T-helper 1 cell treated with Interleukin-12 subunit alpha and Interleukin-12 subunit beta and Interleukin-4 antibody, amounts not matched to agents 30 μg/mL and 1 μg/mL, for 36 hours (primary cell): ENCODE data around the gene MYRF.
A peak's percentile ranks its signal among the peaks of the same experiment; 100 is the strongest.

Experiments
- H3K27ac Mint-ChIP-seq: one replicate; pipeline ENCODE4 v1.8.0; 2021; ENCODE audit warnings: mild to moderate bottlenecking, mixed read lengths
- H3K27me3 Mint-ChIP-seq: one replicate; pipeline ENCODE4 v1.8.0; 2021; ENCODE audit warnings: low read depth, mixed read lengths
- H3K36me3 Mint-ChIP-seq: one replicate; pipeline ENCODE4 v1.8.0; 2021; ENCODE audit warnings: low read depth, mixed read lengths
- H3K4me1 Mint-ChIP-seq: one replicate; pipeline ENCODE4 v1.8.0; 2021; ENCODE audit warnings: low read depth, mixed read lengths
- H3K4me3 Mint-ChIP-seq: one replicate; pipeline ENCODE4 v1.8.0; 2021; ENCODE audit warnings: mild to moderate bottlenecking, moderate library complexity, mixed read lengths
- H3K9me3 Mint-ChIP-seq: one replicate; pipeline ENCODE4 v1.8.0; 2021; ENCODE audit warnings: mixed read lengths

The MYRF gene

DNA sequence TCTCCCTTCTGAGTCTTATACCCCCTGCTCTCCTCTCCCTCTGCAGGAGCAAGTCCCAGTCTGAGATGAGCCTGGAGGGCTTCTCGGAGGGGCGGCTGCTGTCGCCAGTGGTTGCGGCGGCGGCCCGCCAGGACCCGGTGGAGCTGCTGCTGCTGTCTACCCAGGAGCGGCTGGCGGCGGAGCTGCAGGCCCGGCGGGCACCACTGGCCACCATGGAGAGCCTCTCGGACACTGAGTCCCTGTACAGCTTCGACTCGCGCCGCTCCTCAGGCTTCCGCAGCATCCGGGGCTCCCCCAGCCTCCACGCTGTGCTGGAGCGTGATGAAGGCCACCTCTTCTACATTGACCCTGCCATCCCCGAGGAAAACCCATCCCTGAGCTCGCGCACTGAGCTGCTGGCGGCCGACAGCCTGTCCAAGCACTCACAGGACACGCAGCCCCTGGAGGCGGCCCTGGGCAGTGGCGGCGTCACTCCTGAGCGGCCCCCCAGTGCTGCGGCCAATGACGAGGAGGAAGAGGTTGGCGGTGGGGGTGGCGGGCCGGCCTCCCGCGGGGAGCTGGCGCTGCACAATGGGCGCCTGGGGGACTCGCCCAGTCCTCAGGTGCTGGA lies 8.8 kb upstream of the MYRF start:
- Mint-ChIP-seq H3K36me3 (no peaks in the 10 kb centered on the region), H3K4me3 (no peak overlapping the region), H3K9me3 (no peaks in the 10 kb centered on the region), H3K27ac (no peak overlapping the region), H3K27me3 (no peaks in the 10 kb centered on the region), H3K4me1 (no peaks in the 10 kb centered on the region)

DNA sequence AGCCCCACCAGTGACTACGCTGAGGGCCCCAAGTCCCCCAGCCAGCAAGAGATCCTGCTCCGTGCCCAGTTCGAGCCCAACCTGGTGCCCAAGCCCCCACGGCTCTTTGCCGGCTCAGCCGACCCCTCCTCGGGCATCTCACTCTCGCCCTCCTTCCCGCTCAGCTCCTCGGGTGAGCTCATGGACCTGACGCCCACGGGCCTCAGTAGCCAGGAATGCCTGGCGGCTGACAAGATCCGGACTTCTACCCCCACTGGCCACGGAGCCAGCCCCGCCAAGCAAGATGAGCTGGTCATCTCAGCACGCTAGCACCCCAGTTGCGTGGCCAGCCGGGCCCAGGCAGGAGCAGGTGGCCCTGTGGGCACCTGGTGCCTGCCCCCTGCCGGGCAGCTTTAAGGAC lies 8.3 kb upstream of the MYRF start:
- Mint-ChIP-seq H3K9me3 (no peaks in the 10 kb centered on the region), H3K4me3 (no peak overlapping the region), H3K27ac (no peak overlapping the region), H3K4me1 (no peaks in the 10 kb centered on the region), H3K27me3 (peaks cover 3% of the 10 kb centered on the region), H3K36me3 (no peaks in the 10 kb centered on the region)

DNA sequence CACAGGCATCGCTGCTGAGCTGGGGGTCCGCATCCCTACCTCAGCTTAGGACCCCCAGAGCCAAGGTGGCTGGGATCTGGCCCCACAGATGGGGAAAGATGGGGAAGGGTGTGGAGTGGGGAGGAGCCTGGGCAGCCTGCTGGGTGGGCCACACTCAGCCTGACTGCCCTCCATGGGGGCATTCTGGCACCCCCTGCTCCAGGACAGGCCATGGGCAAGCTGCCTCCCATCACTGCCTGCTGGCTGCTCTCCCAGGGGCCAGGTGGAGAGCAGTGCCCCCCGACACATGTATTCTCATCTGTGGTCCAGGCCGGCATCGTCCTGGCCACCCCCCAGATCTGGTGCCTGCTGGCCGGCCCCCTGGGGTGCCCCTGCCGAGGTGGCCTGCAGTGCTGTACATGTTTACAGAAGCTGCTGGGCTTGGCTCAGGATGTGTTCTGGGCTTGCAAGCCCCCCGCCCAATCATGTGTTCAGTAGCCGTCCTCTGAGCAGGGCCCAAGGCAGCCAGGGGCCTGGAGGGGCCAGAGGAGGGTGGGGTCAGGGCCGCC lies 7.8 kb upstream of the MYRF start:
- Mint-ChIP-seq H3K4me3 (no peak overlapping the region), H3K36me3 (no peaks in the 10 kb centered on the region), H3K27ac (no peak overlapping the region), H3K9me3 (no peaks in the 10 kb centered on the region), H3K27me3 (peaks cover 7% of the 10 kb centered on the region), H3K4me1 (no peaks in the 10 kb centered on the region)

DNA sequence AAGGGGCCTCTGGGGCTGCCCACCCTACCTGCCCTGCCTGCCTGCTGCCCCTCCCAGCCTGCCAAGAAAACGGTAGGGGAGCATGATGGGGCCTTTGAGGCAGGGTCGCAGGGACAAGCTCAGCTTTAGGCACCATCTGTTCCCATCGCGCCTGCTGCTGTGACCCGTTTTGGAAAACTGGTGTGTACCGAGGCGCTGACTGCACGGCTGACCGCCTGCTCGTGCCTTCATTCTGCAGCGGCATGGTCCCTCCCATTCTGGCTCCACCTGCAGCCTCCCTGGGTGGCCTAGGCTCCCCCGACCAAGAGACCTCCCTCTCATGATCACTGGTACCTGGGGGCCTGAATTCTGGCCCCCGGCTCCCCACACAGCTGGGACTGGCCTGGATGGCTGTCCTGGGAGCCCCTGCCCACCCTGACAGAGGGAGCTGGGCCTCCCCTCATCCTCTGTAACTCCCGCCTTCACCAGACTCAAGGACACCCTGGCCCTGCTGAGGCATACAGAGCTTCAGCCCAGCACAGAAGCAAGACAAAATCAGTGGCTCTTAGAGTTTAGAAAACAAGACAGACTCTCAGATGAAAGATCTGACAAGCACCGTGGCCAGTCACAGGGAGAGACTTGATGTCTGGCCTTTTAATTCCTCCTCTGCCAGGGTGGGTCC lies 6.5 kb upstream of the MYRF start:
- Mint-ChIP-seq H3K4me3 (no peak overlapping the region), H3K4me1 (peaks cover under 1% of the 10 kb centered on the region), H3K27me3 (peaks cover 11% of the 10 kb centered on the region), H3K36me3 (no peaks in the 10 kb centered on the region), H3K27ac (no peak overlapping the region), H3K9me3 (no peaks in the 10 kb centered on the region)

DNA sequence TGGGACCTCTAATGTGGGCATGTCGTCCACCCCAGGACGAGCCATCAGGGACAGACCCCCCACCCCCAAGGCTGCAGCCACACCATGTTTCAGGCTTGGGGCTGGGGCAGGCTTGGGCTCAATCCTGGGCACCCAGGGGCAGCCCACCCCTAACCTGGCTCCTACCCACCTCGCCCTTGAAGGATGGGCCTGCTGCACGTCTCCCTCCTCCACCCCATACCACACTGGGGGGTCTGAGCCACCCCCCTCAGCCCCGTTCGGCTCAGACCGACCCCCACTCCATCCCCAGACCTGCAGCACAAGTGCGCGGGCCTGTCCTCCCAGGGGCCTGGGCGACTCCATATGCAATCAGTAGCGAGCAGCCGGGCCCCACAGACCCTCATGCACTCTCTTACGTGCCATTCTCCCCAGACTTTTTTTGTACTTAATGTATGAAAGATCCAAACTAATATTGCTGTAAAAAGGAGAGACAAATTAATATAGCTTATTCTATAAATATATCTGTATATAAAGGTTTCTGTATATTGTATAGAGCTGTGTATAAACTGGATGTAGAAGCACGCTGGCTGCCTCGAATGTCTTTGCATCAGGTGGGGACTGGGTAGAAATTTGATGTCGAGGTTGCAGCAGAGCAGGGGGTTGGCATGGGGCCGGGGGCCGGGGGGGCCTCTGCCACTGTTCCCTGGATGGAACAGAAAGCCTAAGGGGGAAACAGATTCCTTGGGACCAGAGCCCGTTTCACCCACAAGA lies 5.8 kb upstream of the MYRF start:
- Mint-ChIP-seq H3K27ac (no peak overlapping the region), H3K36me3 (no peaks in the 10 kb centered on the region), H3K27me3 (peaks cover 18% of the 10 kb centered on the region), H3K4me1 (peaks cover 2% of the 10 kb centered on the region), H3K4me3 (no peak overlapping the region), H3K9me3 (no peaks in the 10 kb centered on the region)

DNA sequence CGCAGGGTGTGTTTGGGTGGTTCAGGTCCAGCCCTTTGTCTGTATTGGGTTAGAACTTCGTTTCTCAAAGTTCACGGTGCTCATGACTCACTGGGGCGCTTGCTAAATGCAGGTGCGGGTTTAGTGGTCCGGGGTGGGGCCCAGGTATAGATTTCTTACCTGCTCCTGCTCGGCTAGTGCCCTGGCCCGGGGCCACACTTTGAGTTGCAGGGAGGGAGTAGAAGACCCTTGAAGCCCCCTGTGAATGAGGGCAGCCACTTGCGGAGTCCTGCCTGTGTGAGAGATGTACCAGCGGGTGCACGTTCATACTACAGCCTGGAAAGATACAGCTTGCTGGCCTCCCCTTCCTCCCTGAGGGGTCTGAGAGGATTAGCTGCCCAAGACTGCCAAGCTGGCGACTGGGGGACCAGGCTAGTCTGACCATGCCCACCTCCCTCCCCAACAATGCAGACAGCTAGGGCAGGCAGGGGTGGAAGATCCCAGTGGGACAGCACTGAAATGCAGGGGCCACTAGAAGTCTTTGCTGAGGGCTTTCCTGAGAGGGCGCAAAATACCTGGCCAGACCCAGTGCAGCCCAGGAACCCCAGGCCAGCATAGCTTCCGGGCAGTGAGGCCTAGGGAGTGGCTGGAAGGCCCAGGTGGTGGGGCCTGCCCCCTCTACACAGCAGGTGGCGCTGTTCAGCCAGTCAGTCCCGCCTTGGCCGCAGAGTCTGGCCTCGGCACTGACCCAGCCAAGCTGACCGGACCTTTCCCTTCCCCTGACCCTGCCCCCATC lies 5.1 kb upstream of the MYRF start:
- H3K36me3 Mint-ChIP-seq = no peaks in the 10 kb centered on the region
- peaks cover 24% of the 10 kb centered on the region for H3K27me3 Mint-ChIP-seq
- H3K4me3 Mint-ChIP-seq = no peak overlapping the region
- H3K27ac Mint-ChIP-seq = no peak overlapping the region
- no peaks in the 10 kb centered on the region for H3K9me3 Mint-ChIP-seq
- H3K4me1 Mint-ChIP-seq = peaks cover 4% of the 10 kb centered on the region

DNA sequence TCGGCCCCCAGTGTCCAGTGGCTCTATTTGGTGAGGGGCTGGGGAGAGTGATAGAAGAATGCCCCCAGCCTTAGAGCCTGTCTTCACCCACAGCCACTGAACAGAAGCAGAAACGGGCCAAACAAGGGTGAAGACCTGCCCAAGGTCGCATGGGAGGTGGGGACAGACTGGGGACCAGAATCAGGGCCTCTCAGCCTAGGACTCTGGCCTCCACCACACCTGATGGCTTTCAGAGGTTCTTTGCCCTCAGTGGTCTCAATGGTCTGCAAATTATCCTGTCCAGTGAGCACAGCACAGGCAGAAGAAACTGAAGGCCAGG lies 4.5 kb upstream of the MYRF start:
- Mint-ChIP-seq H3K36me3 (no peaks in the 10 kb centered on the region), H3K4me1 (peaks cover 4% of the 10 kb centered on the region), H3K9me3 (no peaks in the 10 kb centered on the region), H3K27ac (no peak overlapping the region), H3K4me3 (no peak overlapping the region), H3K27me3 (peaks cover 26% of the 10 kb centered on the region)

DNA sequence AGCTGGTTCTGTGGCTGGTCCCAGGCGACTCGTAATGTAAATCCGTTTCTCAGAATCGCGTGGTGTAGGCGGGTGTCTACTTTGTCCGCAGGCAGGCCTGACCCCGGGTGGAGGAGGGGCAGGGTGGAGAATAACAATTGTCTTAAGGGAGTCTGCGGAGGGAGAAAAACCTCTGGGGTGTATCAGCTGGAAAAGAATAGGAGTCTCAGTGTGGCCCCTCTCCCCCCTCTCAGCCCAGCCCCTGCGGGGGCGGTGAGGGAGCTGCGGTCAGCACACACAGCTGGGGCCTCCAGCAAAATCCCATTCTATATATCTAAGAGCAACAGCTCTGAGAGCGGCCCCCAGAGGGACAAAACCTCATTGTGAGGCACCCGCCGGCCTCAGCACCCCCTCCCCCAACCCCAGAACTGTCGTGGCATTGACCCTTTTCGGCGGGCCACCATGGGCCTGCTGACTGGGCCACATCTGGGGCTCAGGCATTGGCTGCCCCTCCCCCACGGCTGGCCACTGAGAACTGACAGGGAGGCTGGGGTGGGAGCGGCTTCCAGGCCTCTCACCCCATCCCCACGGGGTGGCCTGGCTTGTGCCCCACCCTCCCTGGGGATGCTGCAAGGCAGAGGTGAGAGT lies 2.7 kb upstream of the MYRF start:
- no peaks in the 10 kb centered on the region for H3K9me3 Mint-ChIP-seq
- peaks cover 6% of the 10 kb centered on the region for H3K4me1 Mint-ChIP-seq
- H3K27me3 Mint-ChIP-seq = peaks cover 38% of the 10 kb centered on the region
- peaks cover 2% of the 10 kb centered on the region for H3K36me3 Mint-ChIP-seq
- no peak overlapping the region for H3K27ac Mint-ChIP-seq
- H3K4me3 Mint-ChIP-seq = no peak overlapping the region

DNA sequence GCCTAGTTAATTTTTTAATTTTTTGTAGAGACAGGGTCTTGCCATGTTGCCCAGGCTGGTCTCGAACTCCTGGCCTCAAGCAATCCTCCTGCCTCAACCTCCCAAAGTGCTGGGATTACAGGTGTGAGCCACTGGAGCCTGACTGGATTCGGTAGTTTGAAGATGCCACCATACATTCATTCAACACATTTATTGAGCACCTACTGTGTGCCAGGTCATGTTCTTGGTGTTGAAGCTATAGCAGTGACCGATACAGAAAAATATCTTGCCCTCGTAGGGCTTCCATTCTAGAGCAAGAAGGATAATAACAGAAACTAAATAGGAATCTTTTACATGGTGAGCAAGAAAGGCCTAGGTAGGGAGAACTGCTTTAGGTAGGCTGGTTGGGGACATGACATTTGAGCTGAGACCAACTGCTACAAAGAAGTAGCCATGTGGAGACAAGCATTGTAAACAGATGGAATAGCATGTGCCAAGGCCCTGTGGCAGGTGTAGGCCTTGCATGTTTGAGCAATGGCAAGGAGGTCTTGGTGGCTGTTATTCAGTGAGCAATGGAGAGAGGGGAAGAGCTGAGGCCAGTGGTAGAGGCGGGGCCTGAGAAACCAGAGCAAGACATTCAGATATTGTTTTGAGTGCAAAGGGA lies 1.7 kb upstream of the MYRF start:
- Mint-ChIP-seq H3K4me3 (peak overlapping the region; percentile 53), H3K36me3 (peaks cover 2% of the 10 kb centered on the region), H3K27me3 (peaks cover 38% of the 10 kb centered on the region)

DNA sequence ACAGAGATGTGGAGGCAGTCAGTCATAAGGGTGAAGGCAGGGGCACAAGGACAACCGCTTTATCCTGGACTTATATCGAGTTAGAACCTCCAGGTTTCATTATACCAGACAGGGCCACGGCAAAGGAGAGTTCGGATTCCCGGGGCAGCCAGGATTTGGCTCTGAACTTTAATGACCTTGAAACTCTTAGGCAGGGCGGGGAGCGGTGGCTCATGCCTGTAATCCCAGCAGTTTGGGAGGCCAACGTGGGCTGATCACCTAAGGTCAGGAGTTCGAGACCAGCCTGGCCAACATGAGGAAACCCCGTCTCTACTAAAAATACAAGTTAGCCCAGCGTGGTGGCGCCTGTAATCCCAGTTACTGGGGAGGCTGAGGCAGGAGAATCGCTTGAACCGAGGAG lies 1.1 kb upstream of the MYRF start:
- Mint-ChIP-seq H3K4me1 (peaks cover 11% of the 10 kb centered on the region), H3K27ac (no peak overlapping the region), H3K4me3 (no peak overlapping the region), H3K9me3 (no peaks in the 10 kb centered on the region), H3K36me3 (peaks cover 2% of the 10 kb centered on the region), H3K27me3 (peaks cover 38% of the 10 kb centered on the region)

More for the DNA sequence above, 1.7 kb upstream of the MYRF start:
- H3K27ac Mint-ChIP-seq = no peak overlapping the region
- peaks cover 6% of the 10 kb centered on the region for H3K4me1 Mint-ChIP-seq
- H3K9me3 Mint-ChIP-seq = no peaks in the 10 kb centered on the region

DNA sequence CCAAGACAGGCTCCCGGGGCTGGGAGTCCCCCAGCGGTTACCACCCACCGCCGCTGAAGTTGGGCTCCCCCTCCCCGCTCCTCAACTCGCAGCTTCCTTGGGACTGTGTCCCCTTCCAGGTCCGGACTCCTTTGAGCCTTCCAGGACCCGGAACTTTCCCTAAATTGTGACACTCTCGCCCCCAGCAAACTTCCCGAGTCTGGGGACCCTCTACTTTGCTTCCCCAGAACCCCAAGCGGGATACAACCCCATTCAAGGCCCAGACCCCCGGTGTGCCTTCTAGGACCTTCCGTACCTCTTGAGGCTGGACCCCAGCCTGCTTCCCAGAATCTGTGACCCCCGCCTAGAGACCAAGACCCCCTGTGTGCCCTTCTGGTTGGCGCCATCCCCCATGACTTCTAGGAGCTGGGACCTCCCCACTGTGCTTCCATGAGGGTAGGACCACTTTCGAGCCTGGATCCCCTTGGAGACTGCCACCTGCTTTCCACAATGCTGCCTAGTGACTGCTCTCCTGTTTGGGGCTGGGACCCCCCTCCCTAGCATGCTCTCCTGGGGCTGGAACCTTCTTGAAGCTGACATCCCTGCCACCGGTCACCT lies 587 bp downstream of the MYRF start:
- Mint-ChIP-seq H3K36me3 (peaks cover 2% of the 10 kb centered on the region), H3K27ac (no peak overlapping the region), H3K27me3 (peaks cover 38% of the 10 kb centered on the region), H3K4me1 (peaks cover 14% of the 10 kb centered on the region), H3K4me3 (peak overlapping the region; percentile 72), H3K9me3 (no peaks in the 10 kb centered on the region)

DNA sequence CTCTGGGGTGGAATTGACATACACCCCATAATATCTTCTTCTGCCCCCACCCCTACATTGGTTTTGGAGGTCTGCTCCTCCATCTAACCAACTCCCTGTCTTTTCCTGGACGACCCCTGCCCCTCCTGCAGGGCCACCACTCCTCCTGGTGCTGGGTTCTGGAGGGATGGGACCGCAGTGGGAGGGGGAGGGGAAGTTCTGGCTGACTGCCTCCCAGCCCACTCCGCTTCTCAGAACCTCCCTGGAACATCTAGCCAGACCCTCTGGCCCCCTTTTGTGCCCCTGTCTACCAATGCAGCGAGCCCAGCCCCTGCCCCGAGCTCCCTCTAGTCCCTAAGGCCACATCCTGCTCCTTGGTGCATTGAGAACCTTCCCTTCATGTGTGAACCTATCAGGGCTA lies 1.2 kb downstream of the MYRF start:
- Mint-ChIP-seq H3K27me3 (peaks cover 40% of the 10 kb centered on the region), H3K9me3 (no peaks in the 10 kb centered on the region), H3K27ac (no peak overlapping the region), H3K4me3 (peak overlapping the region; percentile 72), H3K36me3 (peaks cover 2% of the 10 kb centered on the region), H3K4me1 (peaks cover 14% of the 10 kb centered on the region)

DNA sequence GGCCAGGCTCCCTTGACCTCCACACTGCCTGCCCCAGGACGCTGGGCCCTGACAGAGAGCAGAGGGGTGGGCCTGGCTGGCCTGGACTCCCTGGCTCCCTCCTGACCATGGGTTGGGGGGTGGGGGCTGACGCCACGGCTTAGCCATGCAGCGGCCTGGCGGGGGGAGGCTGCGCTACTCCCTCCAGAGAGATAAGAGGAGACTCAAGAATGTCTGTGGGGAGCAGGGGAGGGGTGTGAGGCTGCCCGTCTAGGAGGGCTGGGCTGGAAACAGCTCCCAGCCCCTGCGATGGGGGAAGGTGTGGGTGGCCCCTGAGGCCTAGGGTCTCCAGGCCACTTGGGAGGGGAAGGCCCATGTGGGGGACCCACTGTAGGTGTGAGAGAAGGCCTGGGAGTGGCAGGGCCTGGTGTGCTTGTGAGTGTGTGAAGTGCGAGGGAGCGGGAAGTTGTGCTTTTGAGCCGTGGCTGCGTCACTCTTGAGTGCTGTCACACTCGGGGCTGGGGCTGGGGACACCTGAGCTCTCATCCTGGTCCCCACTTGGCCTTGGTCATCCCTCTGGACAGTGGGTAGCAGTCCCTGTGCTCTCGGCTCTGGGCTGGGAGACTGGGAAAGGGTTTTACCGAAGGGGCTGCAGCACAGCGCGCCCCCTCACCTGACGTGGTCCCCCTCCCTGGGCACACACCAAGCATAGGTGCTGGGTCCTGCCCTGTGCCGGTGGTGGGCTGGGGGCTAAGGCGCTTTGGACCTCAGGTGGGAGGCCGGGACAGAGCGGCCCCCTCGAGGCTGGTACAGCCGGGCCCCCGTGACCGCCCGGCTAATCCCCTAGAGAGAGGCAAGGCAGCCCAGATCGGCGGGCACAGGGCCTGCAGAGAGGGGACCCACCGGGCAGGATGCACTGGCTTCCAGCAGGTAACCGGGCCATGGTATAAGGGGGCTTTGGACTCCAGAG lies 2.4 kb downstream of the MYRF start:
- H3K27me3 Mint-ChIP-seq = peaks cover 35% of the 10 kb centered on the region
- H3K36me3 Mint-ChIP-seq = peaks cover 2% of the 10 kb centered on the region
- no peaks in the 10 kb centered on the region for H3K9me3 Mint-ChIP-seq
- H3K4me1 Mint-ChIP-seq = peaks cover 14% of the 10 kb centered on the region
- no peak overlapping the region for H3K4me3 Mint-ChIP-seq
- no peak overlapping the region for H3K27ac Mint-ChIP-seq
